WTC11 (cell line): Measurements from ENCODE around the gene VEZT. TPM values are rescaled to one million over a fixed set of nuclear protein-coding genes. Genes with fewer than 3 reads are reported as not detected.

ENCODE experiments used
- ATAC-seq: fragments of 200-7000 bp; cut with Tn5 transposase; 2 replicates; pipeline ENCODE4 v1.10.0; 2021; ENCODE audit warnings: mild to moderate bottlenecking, moderate library complexity
- CTCF ChIA-PET: fragments of 300-600 bp; sonication (Branson Sonifier 250); formaldehyde crosslinking; loops from one replicate; lab custom pipeline; 2021; ENCODE audit warnings: antibody characterized with exemption; lab: Charles Lee
- POLR2A ChIA-PET: fragments of 350-600 bp; sonication (Branson Sonifier 250); formaldehyde crosslinking; loops from one replicate; lab custom pipeline; 2021; ENCODE audit warnings: antibody characterized with exemption; lab: Charles Lee
- DNase-seq: peaks from one replicate; pipeline ENCODE4 v3.0.0; 2021; ENCODE audit warnings: low spot score
- H3K27ac Mint-ChIP-seq: 2 replicates; pipeline ENCODE4 v1.8.0; 2021; ENCODE audit warnings: mixed read lengths
- H3K27me3 Mint-ChIP-seq: 2 replicates; pipeline ENCODE4 v1.8.0; 2021; ENCODE audit warnings: low read depth, mild to moderate bottlenecking, moderate library complexity, mixed read lengths
- H3K36me3 Mint-ChIP-seq: 2 replicates; pipeline ENCODE4 v1.8.0; 2021; ENCODE audit warnings: mixed read lengths
- H3K4me1 Mint-ChIP-seq: 2 replicates; pipeline ENCODE4 v1.8.0; 2022; ENCODE audit warnings: mixed read lengths
- H3K4me3 Mint-ChIP-seq: 2 replicates; pipeline ENCODE4 v1.8.0; 2021; ENCODE audit warnings: mild to moderate bottlenecking, moderate library complexity, mixed read lengths
- H3K9me3 Mint-ChIP-seq: 2 replicates; pipeline ENCODE4 v1.8.0; 2021; ENCODE audit warnings: mixed read lengths
- AFF4 ChIP-seq: sonication (generic); formaldehyde crosslinking; IDR thresholded peaks from 2 replicates; pipeline ENCODE4 v1.8.1; 2023; ENCODE audit warnings: mild to moderate bottlenecking, missing genetic modification reagents, borderline replicate concordance
- ELF4 ChIP-seq: sonication (generic); formaldehyde crosslinking; IDR thresholded peaks from 2 replicates; pipeline ENCODE4 v1.8.1; 2022; ENCODE audit warnings: low read depth, mild to moderate bottlenecking, moderate library complexity, missing genetic modification reagents
- FOXK1 ChIP-seq: sonication (generic); formaldehyde crosslinking; IDR thresholded peaks from 2 replicates; pipeline ENCODE4 v1.8.0; 2022; ENCODE audit warnings: mild to moderate bottlenecking, moderate library complexity, missing genetic modification reagents
- FOXP1 ChIP-seq: sonication (generic); formaldehyde crosslinking; IDR thresholded peaks from 2 replicates; pipeline ENCODE4 v1.8.0; 2022; ENCODE audit warnings: missing genetic modification reagents, mild to moderate bottlenecking, moderate library complexity, borderline replicate concordance
- GRHL2 ChIP-seq: fragments of 250-450 bp; sonication (Bioruptor Pico); IDR thresholded peaks from 2 replicates; pipeline ENCODE4 v1.8.0; 2022; ENCODE audit warnings: mild to moderate bottlenecking, moderate library complexity; ENCODE audit not compliant: insufficient replicate concordance, severe bottlenecking
- GTF2I ChIP-seq: fragments of 250-450 bp; sonication (Bioruptor Pico); conservative IDR thresholded peaks from 2 replicates; pipeline ENCODE4 v1.4.0; 2021; ENCODE audit warnings: mild to moderate bottlenecking
- IRF2 ChIP-seq: sonication (generic); formaldehyde crosslinking; IDR thresholded peaks from 2 replicates; pipeline ENCODE4 v1.8.0; 2022; ENCODE audit warnings: low read depth, missing genetic modification reagents, borderline replicate concordance
- KAT7 ChIP-seq: sonication (generic); formaldehyde crosslinking; IDR thresholded peaks from 2 replicates; pipeline ENCODE4 v1.8.1; 2023; ENCODE audit warnings: missing genetic modification reagents, mild to moderate bottlenecking, borderline replicate concordance
- MXD4 ChIP-seq: fragments of 250-450 bp; sonication (Bioruptor Pico); IDR thresholded peaks from 2 replicates; pipeline ENCODE4 v1.8.0; 2021; ENCODE audit warnings: mild to moderate bottlenecking, moderate library complexity, borderline replicate concordance
- NFE2L1 ChIP-seq: sonication (generic); formaldehyde crosslinking; IDR thresholded peaks from 2 replicates; pipeline ENCODE4 v1.8.1; 2023; ENCODE audit warnings: missing genetic modification reagents
- NFYB ChIP-seq: sonication (generic); formaldehyde crosslinking; conservative IDR thresholded peaks from 2 replicates; pipeline ENCODE4 v1.8.0; 2022; ENCODE audit warnings: low read depth, missing genetic modification reagents
- NR1H2 ChIP-seq: sonication (generic); formaldehyde crosslinking; IDR thresholded peaks from 2 replicates; pipeline ENCODE4 v1.9.0; 2021; ENCODE audit warnings: mild to moderate bottlenecking, moderate library complexity, missing genetic modification reagents
- NR2C2 ChIP-seq: sonication (generic); formaldehyde crosslinking; IDR thresholded peaks from 2 replicates; pipeline ENCODE4 v1.8.0; 2022; ENCODE audit warnings: mild to moderate bottlenecking, missing genetic modification reagents
- RELA ChIP-seq: sonication (generic); formaldehyde crosslinking; IDR thresholded peaks from 2 replicates; pipeline ENCODE4 v1.8.1; 2022; ENCODE audit warnings: missing genetic modification reagents, mild to moderate bottlenecking, borderline replicate concordance
- RORB ChIP-seq: fragments of 250-450 bp; sonication (Bioruptor Pico); IDR thresholded peaks from 2 replicates; pipeline ENCODE4 v1.9.0; 2021; ENCODE audit warnings: mild to moderate bottlenecking
- SMAD3 ChIP-seq: sonication (generic); formaldehyde crosslinking; IDR thresholded peaks from 2 replicates; pipeline ENCODE4 v1.8.0; 2022; ENCODE audit warnings: missing genetic modification reagents, mild to moderate bottlenecking, borderline replicate concordance
- ZNF121 ChIP-seq: sonication (generic); formaldehyde crosslinking; IDR thresholded peaks from 2 replicates; pipeline ENCODE4 v1.8.0; 2023; ENCODE audit warnings: missing genetic modification reagents
- ZNF138 ChIP-seq: sonication (generic); formaldehyde crosslinking; conservative IDR thresholded peaks from 2 replicates; pipeline ENCODE4 v1.8.1; 2022; ENCODE audit warnings: mild to moderate bottlenecking, moderate library complexity, missing genetic modification reagents
- ZNF416 ChIP-seq: fragments of 250-450 bp; sonication (Bioruptor Pico); IDR thresholded peaks from 2 replicates; pipeline ENCODE4 v1.9.0; 2021; ENCODE audit warnings: mild to moderate bottlenecking, inconsistent platforms
- ZNF512 ChIP-seq: sonication (generic); formaldehyde crosslinking; IDR thresholded peaks from 2 replicates; pipeline ENCODE4 v1.8.1; 2022; ENCODE audit warnings: missing genetic modification reagents, borderline replicate concordance
- ZNF671 ChIP-seq: fragments of 250-450 bp; sonication (Bioruptor Pico); IDR thresholded peaks from 2 replicates; pipeline ENCODE4 v1.8.0; 2021; ENCODE audit warnings: mild to moderate bottlenecking
- total RNA-seq: library from RNA; stranded (reverse); gene quantifications from 3 replicates; pipeline ENCODE4 v1.2.3, GENCODE V29; 2021
- TF ChIP-seq, protein P1 (sequence below): fragments of 250-450 bp; sonication (Bioruptor Pico); IDR thresholded peaks from 2 replicates; pipeline ENCODE4 v1.9.0; 2021; ENCODE audit warnings: mild to moderate bottlenecking
- TF ChIP-seq, protein P2 (sequence below): fragments of 200-600 bp; IDR thresholded peaks from 2 replicates; pipeline ENCODE4 v1.8.0; 2022; ENCODE audit warnings: antibody characterized with exemption
- TF ChIP-seq, protein P3 (sequence below): sonication (generic); formaldehyde crosslinking; IDR thresholded peaks from 2 replicates; pipeline ENCODE4 v1.8.1; 2023; ENCODE audit warnings: mild to moderate bottlenecking, missing genetic modification reagents, moderate library complexity

Gene VEZT
- total RNA-seq, 1 experiment from 2014 or later: 54.5 TPM

DNA sequence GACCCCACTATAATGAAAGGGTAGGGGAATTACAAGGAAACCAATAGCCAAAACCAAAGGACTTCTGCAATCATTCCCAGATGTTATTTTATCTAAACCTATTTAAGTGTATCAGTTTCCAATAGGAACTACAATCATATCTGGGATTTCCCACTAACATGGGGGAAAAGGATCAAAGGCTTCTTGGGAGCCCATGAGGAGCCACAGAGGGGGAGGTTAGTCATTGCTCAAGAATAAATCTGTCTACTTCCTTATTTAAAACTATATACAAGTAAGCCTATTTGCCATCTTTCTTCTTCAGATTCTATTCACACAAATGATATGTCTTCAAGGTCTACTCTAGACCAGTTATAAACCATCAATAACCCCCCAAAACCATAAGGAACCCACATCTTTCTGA, 33.5 kb upstream of the VEZT start (continued):
- no peak for TF ChIP-seq GTF2I (CRISPR knock-in tag)
- TF ChIP-seq ZNF121: no peak
- TF ChIP-seq MXD4 (CRISPR knock-in tag): no peak

DNA sequence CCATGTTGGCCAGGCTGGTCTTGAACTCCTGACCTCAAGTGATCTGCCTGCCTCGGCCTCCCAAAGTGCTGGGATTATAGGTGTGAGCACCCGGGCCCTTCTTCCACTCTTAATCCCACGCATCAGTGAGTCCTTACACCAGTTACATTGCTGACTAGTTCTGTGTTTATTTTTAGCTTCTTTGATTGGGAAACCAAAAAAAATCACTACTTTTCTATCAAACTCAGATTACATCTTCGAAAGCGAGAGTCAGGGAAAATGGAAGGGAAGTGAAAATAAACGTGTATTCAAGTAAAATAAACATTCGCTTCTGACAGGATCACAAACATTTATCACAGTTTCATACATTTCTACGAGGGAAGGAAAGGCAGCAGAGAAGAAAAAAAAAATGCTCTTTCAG, 32.5 kb upstream of the VEZT start:
- no peak overlapping the region for H3K4me3 Mint-ChIP-seq
- H3K4me1 Mint-ChIP-seq: peaks cover 30% of the 10 kb centered on the region
- ATAC-seq: no peak
- no peak overlapping the region for H3K27ac Mint-ChIP-seq
- TF ChIP-seq ZNF512 (CRISPR knock-in tag): no peak
- TF ChIP-seq ZNF416 (CRISPR knock-in tag): no peak
- no peak for TF ChIP-seq RELA
- TF ChIP-seq ZNF138 (CRISPR knock-in tag): no peak
- TF ChIP-seq, protein P1, sequence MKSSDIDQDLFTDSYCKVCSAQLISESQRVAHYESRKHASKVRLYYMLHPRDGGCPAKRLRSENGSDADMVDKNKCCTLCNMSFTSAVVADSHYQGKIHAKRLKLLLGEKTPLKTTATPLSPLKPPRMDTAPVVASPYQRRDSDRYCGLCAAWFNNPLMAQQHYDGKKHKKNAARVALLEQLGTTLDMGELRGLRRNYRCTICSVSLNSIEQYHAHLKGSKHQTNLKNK (CRISPR knock-in tag): no peak
- no peak for TF ChIP-seq ELF4 (CRISPR knock-in tag)
- TF ChIP-seq ZNF671 (CRISPR knock-in tag): no peak
- no peak for TF ChIP-seq FOXP1 (CRISPR knock-in tag)
- TF ChIP-seq KAT7 (CRISPR knock-in tag): no peak
- no peak for TF ChIP-seq NR2C2
- TF ChIP-seq NFE2L1: no peak
- H3K36me3 Mint-ChIP-seq: peaks cover 4% of the 10 kb centered on the region; the same call in 1 of the 2 replicates
- ChIA-PET POLR2A (no interaction called here), CTCF (no interaction called here)
- no peak for DNase-seq
- H3K9me3 Mint-ChIP-seq: no peaks in the 10 kb centered on the region
- no peaks in the 10 kb centered on the region for H3K27me3 Mint-ChIP-seq

GRCh38 chr12:95185854-95186253, 31.8 kb upstream of the VEZT start:
- peaks cover 4% of the 10 kb centered on the region; the same call in 1 of the 2 replicates for H3K36me3 Mint-ChIP-seq
- POLR2A ChIA-PET: no interaction called here
- no peaks in the 10 kb centered on the region for H3K9me3 Mint-ChIP-seq
- H3K4me3 Mint-ChIP-seq: no peak overlapping the region
- ATAC-seq (no peak), DNase-seq (no peak)
- no peaks in the 10 kb centered on the region for H3K27me3 Mint-ChIP-seq
- H3K4me1 Mint-ChIP-seq: peaks cover 30% of the 10 kb centered on the region
- CTCF ChIA-PET: no interaction called here
- TF ChIP-seq RELA (no peak), FOXK1 (no peak), RORB (no peak)
- no peak overlapping the region for H3K27ac Mint-ChIP-seq

- Mint-ChIP-seq H3K27ac (peak overlapping the region; percentile 88), H3K9me3 (no peaks in the 10 kb centered on the region), H3K4me3 (no peak overlapping the region), H3K4me1 (peaks cover 33% of the 10 kb centered on the region), H3K27me3 (no peaks in the 10 kb centered on the region), H3K36me3 (peaks cover 4% of the 10 kb centered on the region; the same call in 1 of the 2 replicates)
- DNase-seq (no peak), ATAC-seq (no peak)
- CTCF ChIA-PET: interaction anchor here (0.6 to 1.2 kb wide), 4 partner anchors 11 to 69 kb away, joined by 3 read pairs; partner anchors contain the start of genes FGD6 and VEZT
- POLR2A ChIA-PET: interaction anchor here (0.6 to 1.9 kb wide), 4 partner anchors 11 to 185 kb away, joined by 3 to 5 read pairs (median 4); partner anchors contain the start of genes FGD6 and VEZT
- no peak for TF ChIP-seq IRF2 (CRISPR knock-in tag)
- no peak for TF ChIP-seq FOXP1 (CRISPR knock-in tag)
- no peak for TF ChIP-seq GRHL2
- TF ChIP-seq NFYB (CRISPR knock-in tag): no peak
- no peak for TF ChIP-seq NR1H2
- no peak for TF ChIP-seq SMAD3 (CRISPR knock-in tag)
- TF ChIP-seq, protein P2, sequence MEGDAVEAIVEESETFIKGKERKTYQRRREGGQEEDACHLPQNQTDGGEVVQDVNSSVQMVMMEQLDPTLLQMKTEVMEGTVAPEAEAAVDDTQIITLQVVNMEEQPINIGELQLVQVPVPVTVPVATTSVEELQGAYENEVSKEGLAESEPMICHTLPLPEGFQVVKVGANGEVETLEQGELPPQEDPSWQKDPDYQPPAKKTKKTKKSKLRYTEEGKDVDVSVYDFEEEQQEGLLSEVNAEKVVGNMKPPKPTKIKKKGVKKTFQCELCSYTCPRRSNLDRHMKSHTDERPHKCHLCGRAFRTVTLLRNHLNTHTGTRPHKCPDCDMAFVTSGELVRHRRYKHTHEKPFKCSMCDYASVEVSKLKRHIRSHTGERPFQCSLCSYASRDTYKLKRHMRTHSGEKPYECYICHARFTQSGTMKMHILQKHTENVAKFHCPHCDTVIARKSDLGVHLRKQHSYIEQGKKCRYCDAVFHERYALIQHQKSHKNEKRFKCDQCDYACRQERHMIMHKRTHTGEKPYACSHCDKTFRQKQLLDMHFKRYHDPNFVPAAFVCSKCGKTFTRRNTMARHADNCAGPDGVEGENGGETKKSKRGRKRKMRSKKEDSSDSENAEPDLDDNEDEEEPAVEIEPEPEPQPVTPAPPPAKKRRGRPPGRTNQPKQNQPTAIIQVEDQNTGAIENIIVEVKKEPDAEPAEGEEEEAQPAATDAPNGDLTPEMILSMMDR: no peak
- TF ChIP-seq, protein P3, sequence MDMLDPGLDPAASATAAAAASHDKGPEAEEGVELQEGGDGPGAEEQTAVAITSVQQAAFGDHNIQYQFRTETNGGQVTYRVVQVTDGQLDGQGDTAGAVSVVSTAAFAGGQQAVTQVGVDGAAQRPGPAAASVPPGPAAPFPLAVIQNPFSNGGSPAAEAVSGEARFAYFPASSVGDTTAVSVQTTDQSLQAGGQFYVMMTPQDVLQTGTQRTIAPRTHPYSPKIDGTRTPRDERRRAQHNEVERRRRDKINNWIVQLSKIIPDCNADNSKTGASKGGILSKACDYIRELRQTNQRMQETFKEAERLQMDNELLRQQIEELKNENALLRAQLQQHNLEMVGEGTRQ (CRISPR knock-in tag): no peak
- TF ChIP-seq AFF4: no peak
These were observed 29.7 kb upstream of the VEZT start for GRCh38 chr12:95187865-95188415.
